HG03565 (cell line): ENCODE measurements around the gene ZNF775.
"Not testable (repeated sequence)": the region's sequence is repeated elsewhere in the genome, so short reads cannot be mapped to it uniquely, and the experiment has no call there.

ENCODE experiments used
- ATAC-seq: cut with Tn5 transposase; IDR thresholded peaks from one replicate; pipeline ENCODE4 v1.9.1; 2021; ENCODE audit warnings: mild to moderate bottlenecking, moderate library complexity; ENCODE audit not compliant: unreplicated experiment

Gene ZNF775

GRCh38 chr7:150380463-150380862 lies 1.3 kb downstream of the ZNF775 start:
- no peak for ATAC-seq

DNA sequence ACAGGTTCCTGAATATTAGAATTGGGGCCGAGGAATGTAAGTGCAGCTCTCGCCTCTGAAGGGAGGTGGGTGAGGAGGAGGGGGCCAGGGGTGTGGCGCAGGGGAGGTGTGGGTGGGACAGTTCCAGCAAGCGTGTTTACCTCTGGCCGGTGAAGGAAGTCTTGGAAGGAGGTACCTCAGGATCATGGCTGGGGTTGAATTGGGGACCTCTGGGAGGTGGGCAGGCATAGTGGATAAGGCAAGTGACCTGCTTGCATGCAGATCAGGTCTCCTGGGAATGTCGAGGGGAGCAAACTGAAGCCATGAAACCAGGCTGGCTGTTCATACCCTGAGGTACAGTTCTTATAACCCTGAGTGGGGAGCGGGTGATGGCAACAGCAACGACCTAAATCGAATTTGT lies 2.0 kb downstream of the ZNF775 start:
- no peak for ATAC-seq

DNA sequence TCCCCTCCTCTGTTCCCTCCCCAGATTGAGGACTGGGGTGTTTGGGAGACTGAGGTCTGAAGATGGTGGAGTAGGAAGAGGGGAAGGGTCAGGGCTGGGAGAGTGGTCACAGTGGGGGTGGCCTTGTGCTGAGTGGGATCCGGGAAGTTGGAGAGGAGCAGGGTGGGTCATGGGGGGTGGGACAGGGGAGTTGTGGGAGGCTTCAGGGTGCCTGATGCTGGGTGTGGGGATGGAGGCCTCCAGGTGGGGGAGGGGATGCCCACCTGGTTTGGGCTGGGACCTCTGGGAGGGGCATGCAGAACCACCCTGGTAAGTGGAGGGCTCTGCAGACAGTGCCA lies 2.6 kb downstream of the ZNF775 start:
- no peak for ATAC-seq

DNA sequence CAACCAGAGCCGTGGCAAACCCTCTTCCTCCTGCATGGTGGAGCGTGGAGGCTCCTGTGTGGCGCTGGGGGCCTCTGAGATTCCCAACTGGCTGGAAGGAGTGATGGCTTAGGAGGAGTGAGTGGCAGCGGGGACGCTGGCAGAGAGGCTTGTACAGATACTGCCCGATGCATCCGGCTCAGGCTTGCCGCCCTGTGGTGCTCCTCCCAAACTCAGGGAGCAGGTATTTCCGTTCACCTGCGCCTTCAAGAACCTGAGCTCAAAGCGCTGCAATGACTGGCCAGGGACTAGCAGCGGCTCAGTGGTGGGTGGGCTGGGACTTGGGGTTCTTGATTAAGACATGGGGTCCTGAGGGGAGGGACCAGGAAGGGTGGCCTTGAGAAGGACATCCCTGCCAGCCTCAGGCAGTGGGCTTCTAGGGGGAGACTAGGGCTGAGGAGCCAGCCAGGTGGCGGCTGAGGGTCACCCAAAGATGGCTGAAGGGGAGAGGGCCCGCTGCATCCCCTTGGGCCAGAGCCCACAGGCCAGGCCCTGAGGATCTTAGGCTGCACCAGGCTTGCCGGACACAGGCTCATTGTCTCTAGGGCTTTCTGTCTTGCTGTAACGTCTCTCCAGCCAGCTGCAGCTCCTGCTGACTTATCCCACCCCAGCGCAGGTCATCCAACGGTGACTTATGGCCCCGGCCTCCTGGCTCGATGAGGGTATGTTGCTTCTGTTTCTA lies 3.2 kb downstream of the ZNF775 start:
- ATAC-seq = no peak

GRCh38 chr7:150382844-150383225 lies 3.7 kb downstream of the ZNF775 start:
- ATAC-seq = no peak

GRCh38 chr7:150383710-150384397 lies 4.7 kb downstream of the ZNF775 start:
- ATAC-seq = no peak

DNA sequence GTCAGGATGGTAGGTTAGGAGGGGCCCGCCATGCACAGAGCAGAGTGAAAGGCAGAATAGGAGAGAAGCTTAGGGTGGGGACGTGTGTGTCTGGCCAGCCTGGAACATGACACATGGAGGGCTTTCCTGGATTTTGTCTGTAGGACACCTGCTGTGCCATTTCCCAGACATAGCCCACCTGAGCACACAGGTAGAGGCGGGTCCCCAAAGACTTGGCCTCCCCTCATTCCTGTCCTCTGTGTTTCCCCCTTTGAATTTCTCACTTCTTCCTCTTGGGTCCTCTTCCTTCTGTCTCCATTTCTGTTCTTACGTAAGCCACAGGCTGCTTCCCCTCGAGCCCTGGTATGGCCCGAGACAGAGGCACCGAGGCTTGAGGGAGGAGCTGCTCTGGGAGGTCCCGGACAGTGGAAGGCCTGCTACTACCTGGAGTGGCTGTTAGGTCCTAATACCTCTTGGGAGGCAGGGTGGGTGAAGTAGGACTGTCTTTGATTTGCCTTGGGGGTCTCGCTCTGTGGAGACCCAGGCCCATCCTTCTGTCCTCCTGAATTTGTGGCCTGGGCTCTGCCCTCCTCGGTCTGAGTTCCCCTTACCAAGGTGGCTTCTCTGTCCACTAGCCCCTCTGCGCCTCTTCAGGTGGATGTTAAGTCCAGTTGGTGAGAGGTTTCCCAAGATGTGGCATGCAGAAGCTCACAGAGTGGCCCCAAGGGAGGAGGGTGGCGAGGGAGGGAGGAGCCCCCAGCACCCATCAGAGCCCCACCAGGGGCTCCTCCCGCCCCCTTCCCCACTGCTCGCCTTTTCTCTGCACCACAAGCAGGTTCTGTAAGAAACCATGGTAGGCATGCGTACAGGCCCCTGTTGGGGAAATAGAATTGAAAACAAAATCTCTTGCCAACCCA lies 5.5 kb downstream of the ZNF775 start:
- ATAC-seq = no peak

DNA sequence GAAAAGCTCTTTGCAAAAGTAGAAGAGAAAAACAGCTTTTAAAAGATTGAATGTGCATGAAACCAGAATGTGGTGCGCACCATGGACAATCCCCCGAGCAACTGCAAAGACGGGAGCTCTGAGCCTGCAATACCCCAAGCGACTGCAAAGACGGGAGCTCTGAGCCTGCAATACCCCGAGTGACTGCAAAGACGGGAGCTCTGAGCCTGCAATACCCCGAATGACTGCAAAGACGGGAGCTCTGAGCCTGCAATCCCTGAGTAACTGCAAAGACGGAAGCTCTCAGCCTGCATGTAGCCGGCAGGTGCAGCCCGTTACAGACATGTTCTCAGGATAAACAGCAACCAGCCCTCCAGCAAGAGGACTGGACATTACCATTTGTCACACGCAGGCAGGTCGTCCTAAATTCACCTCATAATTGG lies 6.2 kb downstream of the ZNF775 start:
- ATAC-seq = no peak

- ATAC-seq = not testable (repeated sequence)
Observed at GRCh38 chr7:150385884-150386283, 6.8 kb downstream of the ZNF775 start.

DNA sequence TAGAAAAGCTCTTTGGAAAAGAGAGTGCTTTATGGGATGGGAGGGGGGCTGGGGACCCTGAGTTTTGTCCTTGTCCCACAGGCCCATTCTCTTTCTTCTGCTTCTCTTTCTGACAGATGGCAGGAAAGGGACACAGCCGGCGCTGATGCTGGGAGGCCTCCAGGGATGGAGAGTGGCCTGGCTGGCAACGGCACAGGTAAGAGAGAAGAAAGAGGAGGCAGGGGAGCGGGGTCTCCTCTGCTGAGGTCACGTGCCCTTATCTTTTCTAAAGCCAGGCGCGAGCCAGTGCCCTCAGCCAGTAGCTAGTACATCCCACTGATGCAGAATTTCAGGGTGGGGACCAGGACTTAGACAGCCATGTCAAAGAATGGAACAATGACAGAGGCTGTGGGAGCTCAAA lies 9.2 kb downstream of the ZNF775 start:
- ATAC-seq = no peak

- ATAC-seq = no peak
Observed at GRCh38 chr7:150388709-150389531, 9.8 kb downstream of the ZNF775 start.

DNA sequence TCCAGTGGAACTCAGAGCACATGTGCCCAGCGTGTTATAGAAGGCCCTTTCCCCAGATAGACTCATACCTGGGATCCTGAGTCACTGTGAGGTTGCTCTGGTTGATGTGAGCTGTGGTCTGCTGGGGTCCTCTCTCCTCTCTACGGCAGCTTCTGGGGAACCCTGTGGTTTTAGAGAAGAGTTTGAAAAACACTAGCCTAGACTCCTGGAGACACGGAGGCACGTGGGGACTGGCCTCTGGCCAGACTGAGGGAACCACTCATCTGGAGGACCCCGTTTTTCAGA lies 10.3 kb downstream of the ZNF775 start:
- ATAC-seq = no peak

- no peak for ATAC-seq
Observed at GRCh38 chr7:150390205-150390604, 11.1 kb downstream of the ZNF775 start.

DNA sequence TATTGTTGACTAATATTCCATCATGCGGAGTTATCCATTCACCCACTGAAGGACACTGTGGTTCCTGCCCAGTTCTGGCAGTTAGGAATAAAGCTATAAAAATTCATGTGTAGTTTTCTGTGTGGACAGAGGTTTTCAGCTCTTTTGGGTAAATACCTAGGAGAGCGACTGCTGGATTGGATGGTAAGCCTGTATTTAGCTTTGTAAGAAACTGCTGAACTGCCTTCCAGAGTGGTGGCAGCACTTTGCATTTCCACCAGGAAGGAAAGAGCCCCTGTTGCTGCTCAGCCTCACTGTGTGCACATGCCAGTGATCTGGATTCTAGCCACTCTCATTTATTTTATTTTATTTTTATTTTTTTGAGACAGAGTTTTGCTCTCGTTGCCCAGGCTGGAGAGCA lies 14.2 kb downstream of the ZNF775 start:
- no peak for ATAC-seq

- no peak for ATAC-seq
Observed at GRCh38 chr7:150396426-150396825, 17.3 kb downstream of the ZNF775 start.

DNA sequence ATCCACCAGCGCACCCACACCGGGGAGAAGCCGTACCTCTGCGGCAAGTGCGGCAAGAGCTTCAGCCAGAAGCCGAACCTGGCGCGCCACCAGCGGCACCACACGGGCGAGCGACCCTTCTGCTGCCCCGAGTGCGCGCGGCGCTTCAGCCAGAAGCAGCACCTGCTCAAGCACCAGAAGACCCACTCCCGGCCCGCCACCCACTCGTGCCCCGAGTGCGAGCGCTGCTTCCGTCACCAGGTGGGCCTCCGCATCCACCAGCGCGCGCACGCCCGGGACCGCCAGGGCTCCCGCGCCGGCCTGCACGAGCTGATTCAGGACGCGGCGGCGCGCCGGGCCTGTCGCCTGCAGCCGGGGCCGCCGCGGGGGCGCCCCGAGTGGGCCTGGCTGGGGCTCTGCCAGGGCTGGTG lies 17.7 kb downstream of the ZNF775 start:
- ATAC-seq = no peak

DNA sequence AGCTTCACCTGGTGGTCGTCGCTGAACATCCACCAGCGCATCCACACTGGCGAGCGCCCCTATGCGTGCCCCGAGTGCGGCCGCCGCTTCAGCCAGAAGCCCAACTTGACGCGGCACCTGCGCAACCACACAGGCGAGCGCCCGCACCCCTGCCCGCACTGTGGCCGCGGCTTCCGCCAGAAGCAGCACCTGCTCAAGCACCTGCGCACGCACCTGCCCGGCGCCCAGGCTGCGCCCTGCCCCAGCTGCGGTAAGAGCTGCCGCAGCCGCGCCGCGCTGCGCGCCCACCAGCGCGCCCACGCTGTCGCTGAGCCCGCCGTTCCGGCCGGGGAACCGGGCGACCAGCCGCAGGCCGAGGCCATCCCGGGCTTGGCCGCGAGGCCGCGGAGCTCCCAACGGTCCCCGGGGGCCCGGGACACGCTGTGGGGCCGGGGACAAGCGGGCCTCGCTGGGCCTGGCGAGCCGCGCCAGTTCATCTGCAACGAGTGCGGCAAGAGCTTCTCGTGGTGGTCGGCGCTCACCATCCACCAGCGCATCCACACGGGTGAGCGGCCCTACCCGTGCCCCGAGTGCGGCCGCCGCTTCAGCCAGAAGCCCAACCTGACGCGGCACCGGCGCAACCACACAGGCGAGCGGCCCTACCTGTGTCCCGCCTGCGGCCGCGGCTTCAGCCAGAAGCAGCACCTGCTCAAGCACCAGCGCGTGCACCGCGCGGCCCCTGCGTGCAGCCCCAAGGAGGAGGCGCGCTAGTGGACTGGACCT lies 18.4 kb downstream of the ZNF775 start:
- ATAC-seq = no peak

GRCh38 chr7:150398108-150398964 lies 19.2 kb downstream of the ZNF775 start:
- no peak for ATAC-seq

GRCh38 chr7:150398965-150399320 lies 19.8 kb downstream of the ZNF775 start:
- no peak for ATAC-seq
